Measurements from ENCODE around the gene DRC7. TPM values are rescaled to one million over a fixed set of nuclear protein-coding genes. Genes with fewer than 3 reads are reported as not detected.
"Not testable (repeated sequence)": the region's sequence is repeated elsewhere in the genome, so short reads cannot be mapped to it uniquely, and the experiment has no call there.

DRC7 gene
- total and polyA plus RNA-seq, 2 donors from 2014 or later = 1.8 to 3.2 TPM

GRCh38 chr16:57743458-57743857 is 48.9 kb downstream of the DRC7 start:
- DNase-seq = no peak
- FAIRE-seq = no peak
- no peak overlapping the region for H3K27ac ChIP-seq (ENCODE audit: low read depth in 2 of 2, low read length in 2 of 2)
- intact Hi-C loops (cut with DNase I) = no loop called here
- H3K36me3 ChIP-seq (ENCODE audit: control insufficient read depth in 2 of 3, insufficient read depth in 3 of 3, low read length in 3 of 3) = no peaks in the 10 kb centered on the region
- no peaks in the 10 kb centered on the region for H3K27me3 ChIP-seq (ENCODE audit: control insufficient read depth, insufficient read depth, low read length)
- no peak overlapping the region for H3K9ac ChIP-seq (ENCODE audit: low read length in 3 of 3)
- no peak for TF ChIP-seq CTCF (IDR thresholded peaks at IDR 0.05; ENCODE audit: borderline replicate concordance, extremely low read depth, insufficient read depth)
- no peaks in the 10 kb centered on the region for H3K4me1 ChIP-seq (ENCODE audit: control insufficient read depth in 2 of 3, insufficient read depth in 2 of 3, low read depth in 1 of 3, low read length in 3 of 3)
- H3K9me3 ChIP-seq (ENCODE audit: control insufficient read depth in 2 of 3, insufficient read depth in 1 of 3, low read length in 3 of 3) = no peaks in the 10 kb centered on the region
- no peak overlapping the region for H3K4me3 ChIP-seq (ENCODE audit: low read length in 3 of 3)

- H3K27me3 ChIP-seq (ENCODE audit: control insufficient read depth, insufficient read depth, low read length) = no peaks in the 10 kb centered on the region
These were observed 49.5 kb downstream of the DRC7 start for GRCh38 chr16:57743886-57744641.

GRCh38 chr16:57744642-57744903 is 50.0 kb downstream of the DRC7 start:
- no peaks in the 10 kb centered on the region for H3K36me3 ChIP-seq (ENCODE audit: control insufficient read depth in 2 of 3, insufficient read depth in 3 of 3, low read length in 3 of 3)
- no peaks in the 10 kb centered on the region for H3K9me3 ChIP-seq (ENCODE audit: control insufficient read depth in 2 of 3, insufficient read depth in 1 of 3, low read length in 3 of 3)
- H3K9ac ChIP-seq (ENCODE audit: low read length in 3 of 3) = no peak overlapping the region
- H3K27me3 ChIP-seq (ENCODE audit: control insufficient read depth, insufficient read depth, low read length) = no peaks in the 10 kb centered on the region
- intact Hi-C loops (cut with DNase I) = no loop called here
- FAIRE-seq (no peak), DNase-seq (no peak)
- TF ChIP-seq CTCF (IDR thresholded peaks at IDR 0.05; ENCODE audit: borderline replicate concordance, extremely low read depth, insufficient read depth) = no peak
- H3K27ac ChIP-seq (ENCODE audit: low read depth in 2 of 2, low read length in 2 of 2) = no peak overlapping the region
- no peaks in the 10 kb centered on the region for H3K4me1 ChIP-seq (ENCODE audit: control insufficient read depth in 2 of 3, insufficient read depth in 2 of 3, low read depth in 1 of 3, low read length in 3 of 3)
- no peak overlapping the region for H3K4me3 ChIP-seq (ENCODE audit: low read length in 3 of 3)

More at GRCh38 chr16:57743886-57744641, 49.5 kb downstream of the DRC7 start:
- FAIRE-seq (no peak), DNase-seq (peak in 1 of 5 donors; percentile 66)
- no peak overlapping the region for H3K9ac ChIP-seq (ENCODE audit: low read length in 3 of 3)
- no peak for TF ChIP-seq CTCF (IDR thresholded peaks at IDR 0.05; ENCODE audit: borderline replicate concordance, extremely low read depth, insufficient read depth)
- H3K9me3 ChIP-seq (ENCODE audit: control insufficient read depth in 2 of 3, insufficient read depth in 1 of 3, low read length in 3 of 3) = no peaks in the 10 kb centered on the region
- no peaks in the 10 kb centered on the region for H3K36me3 ChIP-seq (ENCODE audit: control insufficient read depth in 2 of 3, insufficient read depth in 3 of 3, low read length in 3 of 3)
- H3K27ac ChIP-seq (ENCODE audit: low read depth in 2 of 2, low read length in 2 of 2) = no peak overlapping the region
- intact Hi-C loops (cut with DNase I) = no loop called here
- no peak overlapping the region for H3K4me3 ChIP-seq (ENCODE audit: low read length in 3 of 3)
- no peaks in the 10 kb centered on the region for H3K4me1 ChIP-seq (ENCODE audit: control insufficient read depth in 2 of 3, insufficient read depth in 2 of 3, low read depth in 1 of 3, low read length in 3 of 3)

- H3K9me3 ChIP-seq (ENCODE audit: control insufficient read depth in 2 of 3, insufficient read depth in 1 of 3, low read length in 3 of 3) = no peaks in the 10 kb centered on the region
- no peaks in the 10 kb centered on the region for H3K36me3 ChIP-seq (ENCODE audit: control insufficient read depth in 2 of 3, insufficient read depth in 3 of 3, low read length in 3 of 3)
- H3K27ac ChIP-seq (ENCODE audit: low read depth in 2 of 2, low read length in 2 of 2) = no peak overlapping the region
- H3K9ac ChIP-seq (ENCODE audit: low read length in 3 of 3) = no peak overlapping the region
- no peaks in the 10 kb centered on the region for H3K4me1 ChIP-seq (ENCODE audit: control insufficient read depth in 2 of 3, insufficient read depth in 2 of 3, low read depth in 1 of 3, low read length in 3 of 3)
- DNase-seq = no peak
- H3K4me3 ChIP-seq (ENCODE audit: low read length in 3 of 3) = no peak overlapping the region
- no peaks in the 10 kb centered on the region for H3K27me3 ChIP-seq (ENCODE audit: control insufficient read depth, insufficient read depth, low read length)
- FAIRE-seq = no peak
- no peak for TF ChIP-seq CTCF (IDR thresholded peaks at IDR 0.05; ENCODE audit: borderline replicate concordance, extremely low read depth, insufficient read depth)
- intact Hi-C loops (cut with DNase I) = no loop called here
These were observed 51.2 kb downstream of the DRC7 start for GRCh38 chr16:57745768-57746167.

GRCh38 chr16:57746316-57746715 is 51.7 kb downstream of the DRC7 start:
- DNase-seq; H3K36me3 ChIP-seq (ENCODE audit: control insufficient read depth in 2 of 3, insufficient read depth in 3 of 3, low read length in 3 of 3); H3K4me3 ChIP-seq (ENCODE audit: low read length in 3 of 3); FAIRE-seq; intact Hi-C loops (cut with DNase I); H3K27me3 ChIP-seq (ENCODE audit: control insufficient read depth, insufficient read depth, low read length); H3K9ac ChIP-seq (ENCODE audit: low read length in 3 of 3); H3K27ac ChIP-seq (ENCODE audit: low read depth in 2 of 2, low read length in 2 of 2); H3K4me1 ChIP-seq (ENCODE audit: control insufficient read depth in 2 of 3, insufficient read depth in 2 of 3, low read depth in 1 of 3, low read length in 3 of 3); H3K9me3 ChIP-seq (ENCODE audit: control insufficient read depth in 2 of 3, insufficient read depth in 1 of 3, low read length in 3 of 3): not testable (repeated sequence)

All from kidney (tissue), 14 donors.